Fibroblast of skin of right quadriceps (primary cell): ENCODE measurements around the gene GAS6.

Experiments used
- DNase-seq: peaks from one replicate; pipeline ENCODE4 v3.0.0-alpha.2; 2013

The GAS6 gene

DNA sequence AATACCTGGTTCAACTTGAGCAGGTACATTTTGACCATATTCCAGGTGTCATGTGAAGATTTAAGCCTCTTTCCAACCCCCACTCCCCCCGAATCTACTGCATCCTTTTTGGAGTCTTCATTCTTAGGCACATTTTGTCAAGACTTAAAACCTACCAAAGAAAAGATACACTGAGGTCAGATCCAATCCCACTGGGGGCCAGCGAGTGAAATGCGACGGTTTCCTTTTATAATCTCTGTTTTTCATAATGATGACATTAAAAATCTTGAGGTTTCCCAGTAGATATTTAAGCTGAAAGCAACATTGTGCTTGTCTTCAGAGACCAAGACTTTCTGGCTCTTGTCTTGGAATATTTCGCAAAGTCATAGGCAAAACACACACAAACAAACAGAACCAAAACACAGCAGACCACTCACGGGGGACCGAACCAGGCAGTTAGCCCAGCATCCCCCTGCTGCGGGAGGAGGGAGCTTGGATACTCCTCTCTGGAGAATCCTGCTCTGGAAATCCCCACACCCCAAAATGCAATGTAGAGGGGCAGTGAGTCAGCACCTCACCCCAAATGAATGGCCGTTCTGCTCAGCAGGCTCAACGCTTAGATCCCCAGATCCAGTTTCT, 506 bp upstream of the GAS6 start:
- DNase-seq: no peak

DNA sequence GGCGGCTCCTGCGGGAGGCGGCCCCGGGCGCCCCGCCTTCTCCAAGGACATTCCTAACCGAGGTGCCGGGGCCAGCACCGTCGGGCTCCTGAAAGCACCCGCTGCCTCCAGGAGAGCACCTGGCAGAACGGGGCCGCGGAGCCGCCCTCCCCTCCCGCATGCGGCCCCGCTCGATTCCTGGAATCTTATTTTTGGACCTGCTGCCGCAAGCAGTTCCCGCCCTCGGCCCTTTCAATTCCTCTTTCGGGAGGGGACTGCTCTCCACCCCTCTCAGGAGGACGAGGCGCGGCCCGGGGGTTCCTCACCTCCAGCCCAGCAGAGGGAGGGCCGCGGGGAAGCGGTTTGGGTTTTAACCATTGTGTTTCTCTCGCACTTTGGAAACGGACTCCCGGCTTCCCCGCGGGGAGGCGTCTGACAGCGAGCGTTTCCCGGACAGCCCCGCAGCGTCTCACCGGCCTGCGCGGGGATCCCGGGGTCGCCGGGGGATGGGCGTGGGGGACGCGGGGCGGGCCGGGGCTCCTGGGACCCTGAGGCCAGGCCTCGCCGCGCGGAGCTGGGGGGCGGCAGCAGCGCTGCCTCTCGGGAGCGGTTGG, 849 bp downstream of the GAS6 start:
- peak; percentile 37 for DNase-seq

DNA sequence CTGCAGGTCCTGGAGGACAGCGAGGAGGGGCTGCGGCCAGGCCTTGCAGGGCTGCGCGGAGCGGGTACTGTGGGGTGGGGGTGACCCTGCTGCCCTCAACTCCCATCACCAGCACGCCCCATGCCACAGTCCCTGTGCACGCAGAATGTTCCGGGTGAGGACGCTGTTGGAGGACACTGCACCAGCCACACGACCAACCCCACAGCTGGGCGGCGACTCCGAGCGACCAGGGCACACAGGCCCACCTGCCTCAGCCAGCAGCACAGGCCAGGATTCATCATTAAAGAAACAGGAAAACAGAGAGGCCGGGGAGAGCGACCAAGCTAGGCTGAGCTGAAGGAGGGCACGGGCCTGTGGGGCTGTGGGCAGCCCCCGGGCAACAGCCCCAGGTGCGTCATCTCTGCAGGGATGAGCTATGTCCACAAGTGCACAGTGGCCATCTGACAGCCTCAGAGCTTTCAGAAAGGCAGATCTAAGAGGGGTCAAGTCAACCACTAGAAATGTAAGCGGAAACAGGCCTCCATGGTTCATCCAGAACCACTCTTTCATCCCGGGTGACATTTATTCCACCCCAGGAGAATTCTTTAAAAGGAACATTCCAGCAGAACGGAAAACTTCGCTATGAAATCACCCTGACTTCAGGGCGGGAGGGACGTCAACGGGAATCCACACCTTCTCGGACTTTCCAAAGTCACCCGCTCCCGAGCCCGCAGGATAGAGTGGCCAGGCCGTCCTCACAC, 1.5 kb downstream of the GAS6 start:
- no peak for DNase-seq

- DNase-seq: no peak
Measured at GRCh38 chr13:113861433-113862030, 2.3 kb downstream of the GAS6 start.

- DNase-seq: no peak
Measured at GRCh38 chr13:113860665-113861432, 3.0 kb downstream of the GAS6 start.

GRCh38 chr13:113860051-113860664, 3.7 kb downstream of the GAS6 start:
- DNase-seq: no peak

- DNase-seq: no peak
Measured at GRCh38 chr13:113859311-113860050, 4.4 kb downstream of the GAS6 start.

GRCh38 chr13:113857531-113858195, 6.2 kb downstream of the GAS6 start:
- DNase-seq: no peak

DNA sequence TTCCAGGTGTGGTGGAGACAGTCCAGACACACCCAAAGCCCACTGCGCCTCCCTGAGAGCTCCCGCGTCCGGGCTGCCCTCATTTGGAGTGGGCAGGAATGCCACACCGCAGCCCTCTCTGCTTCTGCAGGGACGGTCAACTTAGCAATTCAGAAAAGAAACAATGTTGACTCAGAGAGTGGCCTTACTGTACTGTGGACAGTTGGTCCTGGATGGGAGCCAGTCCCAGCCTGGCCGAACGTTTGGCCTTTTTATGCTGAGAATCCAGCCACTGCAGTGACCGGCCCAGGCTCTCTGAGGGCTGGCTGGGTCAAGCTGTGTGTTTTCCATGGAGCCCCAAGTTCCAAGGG, 7.2 kb downstream of the GAS6 start:
- DNase-seq: no peak

DNA sequence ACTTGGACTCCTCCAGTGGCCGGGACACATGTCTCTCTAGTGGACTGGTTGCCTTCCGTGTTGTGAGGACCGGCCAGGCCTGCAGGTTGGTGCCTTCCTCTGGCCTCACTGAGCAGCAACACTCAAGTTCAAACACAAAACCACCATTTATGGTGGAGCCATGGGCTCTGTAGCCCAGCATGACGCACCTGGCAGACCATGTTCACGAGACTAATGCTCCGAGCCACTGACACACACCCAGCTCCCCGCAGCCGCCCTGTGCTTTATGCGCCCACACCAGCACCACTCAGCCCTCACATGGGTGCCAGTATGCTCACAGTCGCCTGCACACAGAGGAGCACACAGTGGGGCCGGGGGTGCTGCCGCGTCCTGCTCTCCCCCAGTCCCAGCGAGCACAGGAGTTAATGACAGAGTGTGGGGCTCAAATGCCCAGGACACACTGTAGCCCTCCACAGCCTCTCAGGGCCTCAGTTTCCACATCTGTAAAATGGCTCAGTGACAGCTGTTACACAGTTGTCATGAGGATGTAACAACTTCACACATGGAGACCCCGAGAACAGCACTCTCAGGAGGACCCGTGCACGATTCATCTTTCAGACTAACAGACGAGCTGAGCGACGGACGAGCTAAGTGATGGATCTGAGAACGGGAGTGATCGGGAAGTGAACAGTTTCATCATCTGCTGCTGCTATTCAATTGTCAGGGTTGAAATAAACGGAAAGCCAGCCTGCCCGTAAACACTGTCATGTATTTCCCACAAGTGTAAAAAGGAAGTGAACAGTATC, 7.8 kb downstream of the GAS6 start:
- no peak for DNase-seq

- DNase-seq: no peak
Measured at GRCh38 chr13:113855012-113855921, 8.6 kb downstream of the GAS6 start.

- DNase-seq: peak; percentile 51
Measured at GRCh38 chr13:113854238-113855011, 9.5 kb downstream of the GAS6 start.

- no peak for DNase-seq
Measured at GRCh38 chr13:113853518-113854237, 10.2 kb downstream of the GAS6 start.

DNA sequence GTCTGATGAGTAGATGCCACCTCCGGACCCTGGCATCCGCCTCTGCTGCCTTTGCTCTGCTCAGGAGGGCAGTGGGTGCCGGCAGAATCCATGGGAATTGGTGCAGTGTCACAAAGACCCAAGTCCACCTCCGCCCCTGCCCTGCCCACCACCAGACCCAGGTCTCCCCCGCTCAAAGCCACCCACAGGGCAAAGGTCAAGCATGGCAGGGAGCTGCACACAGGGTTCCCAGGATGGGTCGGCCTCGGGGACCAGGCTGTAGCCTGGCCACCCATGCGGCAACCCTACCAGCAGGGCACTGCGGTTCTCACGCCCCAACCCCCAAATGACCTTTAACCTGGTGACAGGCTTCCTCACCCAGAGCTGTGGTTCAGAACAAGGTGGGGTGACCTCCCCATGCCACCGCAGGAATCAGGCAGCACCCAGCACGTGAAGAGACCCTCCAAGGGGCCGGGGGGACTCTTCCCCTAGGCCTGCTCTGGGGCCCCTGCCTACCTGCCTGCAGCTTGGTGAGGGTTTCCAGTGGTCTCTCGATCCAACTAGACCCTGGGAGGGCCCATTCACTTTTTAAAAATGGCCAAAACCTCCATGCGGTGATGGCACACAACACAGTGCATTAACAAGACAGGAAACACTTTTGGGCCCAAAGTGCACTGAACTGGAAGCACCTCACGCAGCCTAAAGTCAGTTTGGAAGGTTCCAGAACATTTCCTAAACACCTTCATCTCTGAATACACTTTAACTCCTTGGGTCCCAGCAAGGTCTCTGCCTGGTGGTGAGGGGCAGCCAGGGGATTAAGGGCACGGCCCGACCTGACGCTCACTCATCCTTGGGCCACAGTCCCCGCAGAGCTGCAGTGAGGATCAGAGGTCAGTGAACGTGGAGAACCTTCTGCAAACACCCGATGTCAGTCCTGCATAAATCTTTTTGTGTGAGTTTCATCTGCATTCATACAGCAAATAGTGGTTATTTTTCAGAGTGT, 11.0 kb downstream of the GAS6 start:
- no peak for DNase-seq

- DNase-seq: no peak
Measured at GRCh38 chr13:113851826-113852535, 11.9 kb downstream of the GAS6 start.

DNA sequence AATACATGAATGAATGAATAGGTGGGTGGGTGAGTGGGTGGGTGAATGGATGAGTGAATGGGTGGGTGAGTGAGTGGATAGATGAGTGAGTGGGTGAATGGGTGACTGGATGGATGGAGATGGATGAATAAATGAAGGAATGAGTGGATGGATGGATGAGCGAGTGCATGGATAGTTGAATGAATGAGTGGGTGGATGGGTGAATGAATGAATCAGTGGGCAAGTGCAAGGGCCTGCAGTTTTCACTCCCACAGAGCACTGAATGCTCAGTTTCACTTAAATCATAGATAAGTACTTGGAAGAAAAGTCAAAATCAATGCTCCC, 12.4 kb downstream of the GAS6 start:
- no peak for DNase-seq
